IMR-90 (cell line): ENCODE measurements around the gene SCLY. TPM values are rescaled to one million over a fixed set of nuclear protein-coding genes. Genes with fewer than 3 reads are reported as not detected.
A peak's percentile ranks its signal among the peaks of the same experiment; 100 is the strongest.

ENCODE experiments used
- ATAC-seq: fragments of 200-7000 bp; cut with Tn5 transposase; 2 replicates; pipeline ENCODE4 v1.9.1; 2020; ENCODE audit warnings: low read depth, mild to moderate bottlenecking, moderate library complexity
- BruUV-seq: library from RNA; stranded (reverse); fragments of 400-500 nt; replicated peaks from 2 replicates; lab custom pipeline; 2021; lab: Mats Ljungman, UMichigan
- CTCF ChIA-PET: fragments of 300-600 bp; formaldehyde crosslinking; extraction: SDS; loops from one replicate; lab custom pipeline; 2021; ENCODE audit warnings: antibody characterized with exemption; lab: Yijun Ruan, JAX
- POLR2A ChIA-PET: fragments of 300-600 bp; sonication (Branson Sonifier 250); formaldehyde crosslinking; loops from one replicate; lab custom pipeline; 2022; ENCODE audit warnings: antibody characterized with exemption; ENCODE audit not compliant: unreplicated experiment; lab: Charles Lee
- DNase-seq: peaks from one replicate; pipeline ENCODE4 v3.0.0; 2013
- H2AFZ ChIP-seq: replicated peaks from 2 replicates; pipeline ENCODE3; 2013; ENCODE audit warnings: low read length, mild to moderate bottlenecking; ENCODE audit not compliant: poor library complexity
- H2AK5ac ChIP-seq: 2 replicates; pipeline ENCODE4 v1.6.1; 2013; ENCODE audit warnings: low read depth, low read length, inconsistent platforms
- H2AK9ac ChIP-seq: replicated peaks from 2 replicates; pipeline ENCODE3; 2013; ENCODE audit warnings: mild to moderate bottlenecking, low read depth, low read length, moderate library complexity; ENCODE audit not compliant: poor library complexity
- H2BK120ac ChIP-seq: 2 replicates; pipeline ENCODE4 v1.6.1; 2013; ENCODE audit warnings: low read depth, low read length, inconsistent platforms
- H2BK15ac ChIP-seq: 3 replicates; pipeline ENCODE4 v1.6.1; 2013; ENCODE audit warnings: low read depth, low read length, inconsistent platforms
- H2BK20ac ChIP-seq: 2 replicates; pipeline ENCODE4 v1.6.1; 2013; ENCODE audit warnings: low read depth, mild to moderate bottlenecking, inconsistent platforms, low read length, moderate library complexity
- H2BK5ac ChIP-seq: 2 replicates; pipeline ENCODE4 v1.6.1; 2013; ENCODE audit warnings: mild to moderate bottlenecking, low read depth, low read length, inconsistent platforms; ENCODE audit not compliant: poor library complexity, severe bottlenecking
- H3K14ac ChIP-seq: replicated peaks from 2 replicates; pipeline ENCODE4 v1.6.1; 2013; ENCODE audit warnings: low read depth, low read length, inconsistent platforms
- H3K18ac ChIP-seq: 2 replicates; pipeline ENCODE4 v1.6.1; 2013; ENCODE audit warnings: low read depth, low read length, control low read depth
- H3K23ac ChIP-seq: 2 replicates; pipeline ENCODE4 v1.6.1; 2013; ENCODE audit warnings: low read depth, low read length, inconsistent platforms
- H3K27ac ChIP-seq: 2 replicates; pipeline ENCODE4 v1.5.1; 2013; ENCODE audit warnings: mild to moderate bottlenecking, control low read depth, low read length; ENCODE audit not compliant: insufficient read depth
- H3K27me3 ChIP-seq: 2 replicates; pipeline ENCODE4 v1.6.1; 2013; ENCODE audit warnings: low read length; ENCODE audit not compliant: control insufficient read depth, insufficient read depth
- H3K36me3 ChIP-seq: 2 replicates; pipeline ENCODE4 v1.6.1; 2013; ENCODE audit warnings: low read length, mixed read lengths; ENCODE audit not compliant: control insufficient read depth, insufficient read depth
- H3K4ac ChIP-seq: 2 replicates; pipeline ENCODE4 v1.6.1; 2013; ENCODE audit warnings: low read depth, low read length, inconsistent platforms
- H3K4me1 ChIP-seq: 2 replicates; pipeline ENCODE4 v1.6.1; 2013; ENCODE audit warnings: low read length, mixed read lengths; ENCODE audit not compliant: control insufficient read depth, insufficient read depth
- H3K4me2 ChIP-seq: 2 replicates; pipeline ENCODE4 v1.6.1; 2013; ENCODE audit warnings: low read depth, mild to moderate bottlenecking, control low read depth, low read length, moderate library complexity
- H3K4me3 ChIP-seq: 2 replicates; pipeline ENCODE4 v1.5.1; 2013; ENCODE audit warnings: low read depth, mild to moderate bottlenecking, control low read depth, low read length, moderate library complexity; ENCODE audit not compliant: insufficient read depth
- H3K56ac ChIP-seq: 2 replicates; pipeline ENCODE4 v1.6.1; 2013; ENCODE audit warnings: low read length, inconsistent platforms; ENCODE audit not compliant: insufficient read depth; ENCODE audit errors: extremely low read depth
- H3K79me1 ChIP-seq, 2 experiments: 2 replicates each; pipeline ENCODE4 v1.6.1; 2013; ENCODE audit warnings: low read length in 2 of 2, inconsistent platforms in 1 of 2, low read depth in 1 of 2
- H3K9ac ChIP-seq: 2 replicates; pipeline ENCODE4 v1.6.1; 2013; ENCODE audit warnings: low read depth, low read length, control low read depth
- H3K9me1 ChIP-seq: 2 replicates; pipeline ENCODE4 v1.6.1; 2013; ENCODE audit warnings: low read length, inconsistent platforms; ENCODE audit not compliant: insufficient read depth
- H3K9me3 ChIP-seq: 2 replicates; pipeline ENCODE4 v1.6.1; 2013; ENCODE audit warnings: low read length; ENCODE audit not compliant: control insufficient read depth, insufficient read depth
- H4K20me1 ChIP-seq: 2 replicates; pipeline ENCODE4 v1.6.1; 2013; ENCODE audit warnings: low read length, inconsistent platforms; ENCODE audit not compliant: insufficient read depth
- H4K5ac ChIP-seq: 2 replicates; pipeline ENCODE4 v1.6.1; 2013; ENCODE audit warnings: mild to moderate bottlenecking, low read depth, low read length, control low read depth
- H4K8ac ChIP-seq, 2 experiments: 2 replicates each; pipeline ENCODE4 v1.6.1; 2013; ENCODE audit warnings: low read depth in 2 of 2, low read length in 2 of 2, control low read depth in 1 of 2, inconsistent platforms in 1 of 2
- H4K91ac ChIP-seq: 2 replicates; pipeline ENCODE4 v1.6.1; 2013; ENCODE audit warnings: low read depth, low read length, inconsistent platforms; ENCODE audit not compliant: insufficient read depth
- BHLHE40 ChIP-seq: fragments of 150-350 bp; IDR thresholded peaks from 2 replicates; pipeline ENCODE4 v1.6.1; 2016; ENCODE audit warnings: mild to moderate bottlenecking, low read depth, low read length
- CEBPB ChIP-seq: IDR thresholded peaks from 2 replicates; pipeline ENCODE4 v1.6.1; 2012; ENCODE audit warnings: low read depth, low read length, improper control_type of control experiment
- CHD1 ChIP-seq: IDR thresholded peaks from 2 replicates; pipeline ENCODE4 v1.6.1; 2012; ENCODE audit warnings: low read depth, low read length, improper control_type of control experiment
- CTCF ChIP-seq: conservative IDR thresholded peaks from 2 replicates; pipeline ENCODE4 v1.5.1; 2012; ENCODE audit warnings: mild to moderate bottlenecking, low read depth, low read length, improper control_type of control experiment
- ELK1 ChIP-seq: fragments of 150-350 bp; IDR thresholded peaks from 2 replicates; pipeline ENCODE4 v1.6.1; 2016; ENCODE audit warnings: low read depth, mild to moderate bottlenecking, low read length, moderate library complexity, borderline replicate concordance
- MAFK ChIP-seq: IDR thresholded peaks from 2 replicates; pipeline ENCODE4 v1.6.1; 2012; ENCODE audit warnings: low read depth, low read length, improper control_type of control experiment
- MAZ ChIP-seq: IDR thresholded peaks from 2 replicates; pipeline ENCODE4 v1.6.1; 2012; ENCODE audit warnings: low read depth, mild to moderate bottlenecking, low read length, improper control_type of control experiment, moderate library complexity, borderline replicate concordance
- MXI1 ChIP-seq: IDR thresholded peaks from 2 replicates; pipeline ENCODE4 v1.6.1; 2012; ENCODE audit warnings: low read depth, mild to moderate bottlenecking, low read length, moderate library complexity, borderline replicate concordance
- NFE2L2 ChIP-seq: fragments of 150-350 bp; IDR thresholded peaks from 2 replicates; pipeline ENCODE4 v1.6.1; 2016; ENCODE audit warnings: low read depth, mild to moderate bottlenecking, low read length
- POLR2A ChIP-seq: IDR thresholded peaks from 2 replicates; pipeline ENCODE4 v1.6.1; 2012; ENCODE audit warnings: mild to moderate bottlenecking, low read depth, low read length
- RAD21 ChIP-seq: IDR thresholded peaks from 2 replicates; pipeline ENCODE4 v1.6.1; 2012; ENCODE audit warnings: low read length, improper control_type of control experiment
- RCOR1 ChIP-seq: IDR thresholded peaks from 2 replicates; pipeline ENCODE4 v1.6.1; 2012; ENCODE audit warnings: mild to moderate bottlenecking, low read length, improper control_type of control experiment; ENCODE audit not compliant: insufficient replicate concordance
- RFX5 ChIP-seq: IDR thresholded peaks from 2 replicates; pipeline ENCODE4 v1.8.0; 2012; ENCODE audit warnings: low read depth, mild to moderate bottlenecking, low read length, moderate library complexity
- USF2 ChIP-seq: fragments of 150-350 bp; IDR thresholded peaks from 2 replicates; pipeline ENCODE4 v1.6.1; 2017; ENCODE audit warnings: mild to moderate bottlenecking, antibody characterized with exemption, low read length, low read depth
- WGBS, 2 experiments: methylation state at CpG; one replicate each; pipeline versions ENCODE4 v1.1.5 to v1.1.7; 2013; ENCODE audit warnings: missing lambda C conversion rate in 2 of 2; ENCODE audit not compliant: insufficient read length in 1 of 2; ENCODE audit errors: extremely low coverage in 2 of 2; 5-methylcytosine and 5-hydroxymethylcytosine counted together
- dilution Hi-C: fragments of 300-500 bp; cut with HindIII; formaldehyde crosslinking; loops from one replicate; pipeline ENCODE4 v1.14.3; 2018; ENCODE audit warnings: low sequenced_read_pairs; ENCODE audit not compliant: unreplicated experiment
- in situ Hi-C: fragments of 300-500 bp; cut with MboI; formaldehyde crosslinking; loops from 3 replicates; pipeline ENCODE4 v1.14.3; 2019; ENCODE audit warnings: low sequenced_read_pairs, inconsistent platforms, mixed read lengths
- intact Hi-C: fragments of 100-400 bp; cut with micrococcal nuclease; formaldehyde crosslinking; loops from 2 replicates; pipeline ENCODE4 v1.10.0; 2022
- polyA plus RNA-seq, 3 experiments: library from polyadenylated mRNA; depleted of rRNA; stranded (reverse); fragments of >200 nt; gene quantifications; 2 replicates each; pipeline ENCODE4 v1.2.3, GENCODE V29; 2012; ENCODE audit warnings: low replicate concordance in 1 of 3
- total RNA-seq: library from RNA; depleted of rRNA; stranded (reverse); fragments of >200 nt; gene quantifications from 2 replicates; pipeline ENCODE4 v1.2.3, GENCODE V29; 2012

SCLY gene
- total and polyA plus RNA-seq, 2 of the 4 experiments (the other 2 are of a cell fraction): 8.6 to 10.5 TPM

GRCh38 chr2:238116298-238117198, 55.7 kb downstream of the SCLY start:
- DNase-seq: no peak
- no peak overlapping the region for H3K9ac ChIP-seq
- no TSS peak for BruUV-seq
- peak overlapping the region; percentile 51 for H2AFZ ChIP-seq
- ATAC-seq: no peak
- intact Hi-C loops: no loop called here
- ChIA-PET POLR2A (no interaction called here), CTCF (interaction anchor here (1.1 kb wide), 1 partner anchor 26 kb away, joined by 3 read pairs; no protein-coding TSS in a partner anchor)
- H2BK120ac ChIP-seq: 0 out of 2 replicates have a peak overlapping the region, but pooled peaks have one; percentile 8
- H3K36me3 ChIP-seq: no peaks in the 10 kb centered on the region
- no peak overlapping the region for H3K23ac ChIP-seq
- no peak overlapping the region for H4K8ac ChIP-seq
- dilution Hi-C loops: no loop called here
- no peak overlapping the region for H3K4ac ChIP-seq
- no peak overlapping the region for H3K27ac ChIP-seq
- peaks cover 12% of the 10 kb centered on the region for H3K9me3 ChIP-seq
- H4K20me1 ChIP-seq: no peaks in the 10 kb centered on the region
- in situ Hi-C loops: no loop called here
- H2AK9ac ChIP-seq: no peak overlapping the region
- peaks cover 28% of the 10 kb centered on the region for H3K27me3 ChIP-seq
- H2BK15ac ChIP-seq: no peak overlapping the region
- H3K18ac ChIP-seq: no peak overlapping the region
- H3K79me1 ChIP-seq: no peaks in the 10 kb centered on the region
- H4K5ac ChIP-seq: no peak overlapping the region
- H2BK20ac ChIP-seq: no peak overlapping the region
- no peak overlapping the region for H2BK5ac ChIP-seq
- no peak overlapping the region for H3K4me2 ChIP-seq
- H4K91ac ChIP-seq: no peak overlapping the region
- H3K4me3 ChIP-seq: no peak overlapping the region
- H3K56ac ChIP-seq: no peak overlapping the region
- peaks cover 4% of the 10 kb centered on the region; the same call in 1 of the 2 replicates for H3K4me1 ChIP-seq
- WGBS, 2 experiments: 90% methylated on average over 3 of the region's 21 CpGs; no CpG with 5 or more reads in 1 of the 2 experiments
- no peaks in the 10 kb centered on the region for H3K9me1 ChIP-seq
- no peak overlapping the region for H3K14ac ChIP-seq
- no peak overlapping the region; the same call in 1 of the 2 replicates for H2AK5ac ChIP-seq
- TF ChIP-seq NFE2L2 (no peak), CHD1 (no peak), RAD21 (no peak), BHLHE40 (no peak), ELK1 (no peak), CTCF (no peak), RFX5 (no peak), MAFK (no peak), RCOR1 (no peak), USF2 (no peak), MAZ (no peak), POLR2A (no peak), MXI1 (no peak), CEBPB (no peak)
